HepG2 (cell line): Measurements from ENCODE around the gene ARHGAP33. TPM values are rescaled to one million over a fixed set of nuclear protein-coding genes. Genes with fewer than 3 reads are reported as not detected.

Source experiments
- AHR ChIP-seq: IDR thresholded peaks from 2 replicates; pipeline ENCODE4 v1.6.1; 2018; ENCODE audit warnings: missing genetic modification reagents, missing compliant biosample characterization
- ARID3A ChIP-seq: IDR thresholded peaks from 2 replicates; pipeline ENCODE4 v1.6.1; 2012; ENCODE audit warnings: low read depth, low read length, improper control_type of control experiment
- FOXA3 ChIP-seq: IDR thresholded peaks from 2 replicates; pipeline ENCODE4 v1.6.1; 2016; ENCODE audit warnings: missing genetic modification reagents, missing compliant biosample characterization
- GATA4 ChIP-seq: sonication (generic); IDR thresholded peaks from 2 replicates; pipeline ENCODE4 v1.6.1; 2016; ENCODE audit warnings: antibody characterized with exemption, low read depth, borderline replicate concordance
- MIER2 ChIP-seq: IDR thresholded peaks from 2 replicates; pipeline ENCODE4 v1.6.1; 2016; ENCODE audit warnings: missing biosample characterization, missing genetic modification reagents
- SALL2 ChIP-seq: sonication (generic); formaldehyde crosslinking; IDR thresholded peaks from 2 replicates; pipeline ENCODE4 v1.8.1; 2023; ENCODE audit warnings: mild to moderate bottlenecking, missing genetic modification reagents, inconsistent platforms
- SIN3A ChIP-seq: IDR thresholded peaks from 2 replicates; pipeline ENCODE4 v1.6.1; 2011; ENCODE audit warnings: low read depth, mild to moderate bottlenecking, control low read depth, low read length, borderline replicate concordance
- ZFX ChIP-seq: sonication (generic); formaldehyde crosslinking; IDR thresholded peaks from 2 replicates; pipeline ENCODE4 v1.4.0; 2020; ENCODE audit warnings: mild to moderate bottlenecking, low read depth, missing genetic modification reagents, moderate library complexity
- ZGPAT ChIP-seq: IDR thresholded peaks from 2 replicates; pipeline ENCODE4 v1.6.1; 2016; ENCODE audit warnings: mild to moderate bottlenecking
- ZMYM4 ChIP-seq: sonication (generic); formaldehyde crosslinking; IDR thresholded peaks from 2 replicates; pipeline ENCODE4 v1.8.1; 2023; ENCODE audit warnings: mild to moderate bottlenecking, missing genetic modification reagents
- ZNF431 ChIP-seq: sonication (generic); formaldehyde crosslinking; IDR thresholded peaks from 2 replicates; pipeline ENCODE4 v1.9.0; 2022; ENCODE audit warnings: missing genetic modification reagents, low read depth, mild to moderate bottlenecking, borderline replicate concordance
- ZNF749 ChIP-seq: sonication (generic); formaldehyde crosslinking; IDR thresholded peaks from 2 replicates; pipeline ENCODE4 v1.8.0; 2022; ENCODE audit warnings: mild to moderate bottlenecking, missing genetic modification reagents, moderate library complexity, borderline replicate concordance
- polyA plus RNA-seq, 8 experiments: library from polyadenylated mRNA; depleted of rRNA in 3 of 8; stranded (reverse) in 7 of 8; unstranded in 1 of 8; fragments of >200 nt; fragmentation: Illumina TruSeq in 4 of 8; extraction: Trizol in 4 of 8; gene quantifications; 2 replicates each; pipeline versions ENCODE4 v1.2.1 to v1.2.3, GENCODE V29; 2011 to 2016; ENCODE audit warnings: low read depth in 4 of 8, missing spikeins in 1 of 8, mixed read lengths in 1 of 8; ENCODE audit not compliant: insufficient read depth in 1 of 8
- total RNA-seq, 5 experiments: library from RNA; depleted of rRNA; stranded (reverse); fragments of >200 nt; fragmentation: Illumina TruSeq; extraction: Trizol; gene quantifications; 2 replicates each; pipeline ENCODE4 v1.2.3, GENCODE V29; 2016; ENCODE audit warnings: low read depth in 1 of 5
- TF ChIP-seq, protein P1 (sequence below): sonication (generic); formaldehyde crosslinking; IDR thresholded peaks from 2 replicates; pipeline ENCODE4 v1.5.0; 2020; ENCODE audit warnings: mild to moderate bottlenecking, missing genetic modification reagents, borderline replicate concordance
- TF ChIP-seq, protein P2 (sequence below): sonication (generic); formaldehyde crosslinking; IDR thresholded peaks from 2 replicates; pipeline ENCODE4 v1.4.0; 2020; ENCODE audit warnings: missing genetic modification reagents

The ARHGAP33 gene
- total and polyA plus RNA-seq, 2 of the 13 experiments (the other 11 are each of a cell fraction or from before 2014, with no cell fraction given) = 1.3 to 2.7 TPM

DNA sequence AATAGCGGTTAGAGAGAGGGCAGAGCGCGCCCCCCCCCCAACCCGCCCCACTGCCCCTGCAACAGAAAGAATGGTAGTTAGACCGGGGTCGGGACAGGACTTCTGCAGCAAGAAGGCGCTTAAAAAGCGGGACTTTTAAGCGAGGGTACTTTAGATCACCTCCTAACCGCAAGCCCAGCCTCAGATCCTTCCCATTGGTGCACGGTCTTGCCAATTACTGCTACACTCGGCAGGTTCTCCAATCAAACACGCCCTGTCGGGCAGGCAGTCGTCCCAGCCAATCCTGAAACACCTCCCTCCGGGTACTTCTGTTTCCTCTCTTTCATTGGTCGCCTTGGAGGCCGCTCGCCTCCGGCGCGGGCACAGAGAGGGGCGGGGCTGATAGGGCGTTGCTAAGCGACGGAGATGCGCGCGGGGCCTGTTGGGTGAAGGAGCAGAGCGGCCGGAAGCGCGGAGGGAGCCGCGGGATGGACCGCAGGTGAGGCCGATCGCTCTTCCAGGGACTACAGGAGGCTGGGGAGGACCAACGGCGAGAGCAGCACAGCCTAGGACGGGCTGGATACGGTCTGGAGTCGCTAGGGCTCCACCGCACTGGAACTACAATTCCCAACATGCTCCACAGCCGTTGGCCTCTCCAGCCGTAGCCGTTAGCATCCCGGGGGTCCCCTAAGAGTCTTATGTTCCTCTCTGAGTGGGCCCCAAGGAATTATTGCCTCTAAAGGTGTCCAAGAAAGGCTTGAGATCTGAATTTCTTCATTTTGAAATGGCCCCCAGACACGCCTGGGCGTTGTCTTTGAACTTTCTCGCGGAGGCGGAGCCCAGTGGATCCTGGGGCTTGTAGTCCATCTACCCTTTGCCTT, 17.4 kb upstream of the ARHGAP33 start, which contains the start of gene PROSER3 (continued):
- TF ChIP-seq, protein P1, sequence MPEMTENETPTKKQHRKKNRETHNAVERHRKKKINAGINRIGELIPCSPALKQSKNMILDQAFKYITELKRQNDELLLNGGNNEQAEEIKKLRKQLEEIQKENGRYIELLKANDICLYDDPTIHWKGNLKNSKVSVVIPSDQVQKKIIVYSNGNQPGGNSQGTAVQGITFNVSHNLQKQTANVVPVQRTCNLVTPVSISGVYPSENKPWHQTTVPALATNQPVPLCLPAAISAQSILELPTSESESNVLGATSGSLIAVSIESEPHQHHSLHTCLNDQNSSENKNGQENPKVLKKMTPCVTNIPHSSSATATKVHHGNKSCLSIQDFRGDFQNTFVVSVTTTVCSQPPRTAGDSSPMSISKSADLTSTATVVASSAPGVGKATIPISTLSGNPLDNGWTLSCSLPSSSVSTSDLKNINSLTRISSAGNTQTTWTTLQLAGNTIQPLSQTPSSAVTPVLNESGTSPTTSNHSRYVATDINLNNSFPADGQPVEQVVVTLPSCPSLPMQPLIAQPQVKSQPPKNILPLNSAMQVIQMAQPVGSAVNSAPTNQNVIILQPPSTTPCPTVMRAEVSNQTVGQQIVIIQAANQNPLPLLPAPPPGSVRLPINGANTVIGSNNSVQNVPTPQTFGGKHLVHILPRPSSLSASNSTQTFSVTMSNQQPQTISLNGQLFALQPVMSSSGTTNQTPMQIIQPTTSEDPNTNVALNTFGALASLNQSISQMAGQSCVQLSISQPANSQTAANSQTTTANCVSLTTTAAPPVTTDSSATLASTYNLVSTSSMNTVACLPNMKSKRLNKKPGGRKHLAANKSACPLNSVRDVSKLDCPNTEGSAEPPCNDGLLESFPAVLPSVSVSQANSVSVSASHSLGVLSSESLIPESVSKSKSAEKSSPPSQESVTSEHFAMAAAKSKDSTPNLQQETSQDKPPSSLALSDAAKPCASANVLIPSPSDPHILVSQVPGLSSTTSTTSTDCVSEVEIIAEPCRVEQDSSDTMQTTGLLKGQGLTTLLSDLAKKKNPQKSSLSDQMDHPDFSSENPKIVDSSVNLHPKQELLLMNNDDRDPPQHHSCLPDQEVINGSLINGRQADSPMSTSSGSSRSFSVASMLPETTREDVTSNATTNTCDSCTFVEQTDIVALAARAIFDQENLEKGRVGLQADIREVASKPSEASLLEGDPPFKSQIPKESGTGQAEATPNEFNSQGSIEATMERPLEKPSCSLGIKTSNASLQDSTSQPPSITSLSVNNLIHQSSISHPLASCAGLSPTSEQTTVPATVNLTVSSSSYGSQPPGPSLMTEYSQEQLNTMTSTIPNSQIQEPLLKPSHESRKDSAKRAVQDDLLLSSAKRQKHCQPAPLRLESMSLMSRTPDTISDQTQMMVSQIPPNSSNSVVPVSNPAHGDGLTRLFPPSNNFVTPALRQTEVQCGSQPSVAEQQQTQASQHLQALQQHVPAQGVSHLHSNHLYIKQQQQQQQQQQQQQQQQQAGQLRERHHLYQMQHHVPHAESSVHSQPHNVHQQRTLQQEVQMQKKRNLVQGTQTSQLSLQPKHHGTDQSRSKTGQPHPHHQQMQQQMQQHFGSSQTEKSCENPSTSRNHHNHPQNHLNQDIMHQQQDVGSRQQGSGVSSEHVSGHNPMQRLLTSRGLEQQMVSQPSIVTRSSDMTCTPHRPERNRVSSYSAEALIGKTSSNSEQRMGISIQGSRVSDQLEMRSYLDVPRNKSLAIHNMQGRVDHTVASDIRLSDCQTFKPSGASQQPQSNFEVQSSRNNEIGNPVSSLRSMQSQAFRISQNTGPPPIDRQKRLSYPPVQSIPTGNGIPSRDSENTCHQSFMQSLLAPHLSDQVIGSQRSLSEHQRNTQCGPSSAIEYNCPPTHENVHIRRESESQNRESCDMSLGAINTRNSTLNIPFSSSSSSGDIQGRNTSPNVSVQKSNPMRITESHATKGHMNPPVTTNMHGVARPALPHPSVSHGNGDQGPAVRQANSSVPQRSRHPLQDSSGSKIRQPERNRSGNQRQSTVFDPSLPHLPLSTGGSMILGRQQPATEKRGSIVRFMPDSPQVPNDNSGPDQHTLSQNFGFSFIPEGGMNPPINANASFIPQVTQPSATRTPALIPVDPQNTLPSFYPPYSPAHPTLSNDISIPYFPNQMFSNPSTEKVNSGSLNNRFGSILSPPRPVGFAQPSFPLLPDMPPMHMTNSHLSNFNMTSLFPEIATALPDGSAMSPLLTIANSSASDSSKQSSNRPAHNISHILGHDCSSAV (CRISPR knock-in tag) = no peak
- TF ChIP-seq GATA4 (no peak), ARID3A (no peak), AHR (peak; percentile 42; the same call in 1 of the 2 replicates), ZNF749 (CRISPR knock-in tag) (no peak), SALL2 (CRISPR knock-in tag) (peak; percentile 38; the same call in 1 of the 2 replicates), FOXA3 (CRISPR knock-in tag) (no peak; the same call in 1 of the 2 replicates), ZNF431 (CRISPR knock-in tag) (no peak), ZGPAT (CRISPR knock-in tag) (peak; percentile 55; the same call in 1 of the 2 replicates), MIER2 (CRISPR knock-in tag) (no peak), ZFX (peak; percentile 80), SIN3A (peak; percentile 80), ZMYM4 (CRISPR knock-in tag) (no peak)
- TF ChIP-seq, protein P2, sequence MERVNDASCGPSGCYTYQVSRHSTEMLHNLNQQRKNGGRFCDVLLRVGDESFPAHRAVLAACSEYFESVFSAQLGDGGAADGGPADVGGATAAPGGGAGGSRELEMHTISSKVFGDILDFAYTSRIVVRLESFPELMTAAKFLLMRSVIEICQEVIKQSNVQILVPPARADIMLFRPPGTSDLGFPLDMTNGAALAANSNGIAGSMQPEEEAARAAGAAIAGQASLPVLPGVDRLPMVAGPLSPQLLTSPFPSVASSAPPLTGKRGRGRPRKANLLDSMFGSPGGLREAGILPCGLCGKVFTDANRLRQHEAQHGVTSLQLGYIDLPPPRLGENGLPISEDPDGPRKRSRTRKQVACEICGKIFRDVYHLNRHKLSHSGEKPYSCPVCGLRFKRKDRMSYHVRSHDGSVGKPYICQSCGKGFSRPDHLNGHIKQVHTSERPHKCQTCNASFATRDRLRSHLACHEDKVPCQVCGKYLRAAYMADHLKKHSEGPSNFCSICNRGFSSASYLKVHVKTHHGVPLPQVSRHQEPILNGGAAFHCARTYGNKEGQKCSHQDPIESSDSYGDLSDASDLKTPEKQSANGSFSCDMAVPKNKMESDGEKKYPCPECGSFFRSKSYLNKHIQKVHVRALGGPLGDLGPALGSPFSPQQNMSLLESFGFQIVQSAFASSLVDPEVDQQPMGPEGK (CRISPR knock-in tag) = no peak; the same call in 1 of the 2 replicates
